Measurements from ENCODE around the gene SLC24A4.

DNA sequence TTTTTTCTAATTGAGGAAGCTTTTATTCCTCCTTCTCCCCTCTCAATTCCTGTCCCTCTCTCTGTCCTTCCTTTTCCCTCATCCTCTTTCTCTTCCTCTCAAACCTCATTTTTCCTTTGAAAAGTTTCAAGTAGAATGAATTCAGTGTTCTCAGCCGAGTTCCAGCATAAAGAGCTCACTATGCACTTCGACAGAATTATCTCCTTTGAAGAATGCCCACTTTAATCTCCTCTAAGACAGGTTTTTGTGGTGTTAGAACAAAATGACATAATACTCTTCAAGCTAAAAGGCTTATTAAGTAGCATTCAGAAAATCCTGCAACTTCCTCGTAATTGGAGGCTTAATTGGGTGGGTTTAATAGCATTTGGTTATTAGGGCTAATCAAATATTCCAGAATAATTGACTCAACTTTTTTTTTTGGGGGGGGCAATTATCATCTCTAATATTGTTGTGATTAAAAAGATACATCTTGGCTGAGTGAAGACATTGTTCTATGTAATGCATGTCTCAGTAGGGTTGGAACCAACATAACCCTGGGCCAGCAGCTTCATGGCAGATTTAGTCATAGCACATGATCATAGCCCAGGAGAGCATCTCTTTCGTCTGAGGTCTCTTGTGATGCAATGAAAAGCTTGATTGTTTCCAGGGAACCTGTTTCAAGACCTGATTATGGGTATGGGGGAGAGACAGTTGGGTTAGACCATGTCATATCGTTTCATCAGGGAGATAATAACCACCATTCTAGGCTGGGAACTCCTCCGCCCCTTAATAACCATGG lies 25.0 kb upstream of the SLC24A4 start:
- TF ChIP-seq, protein P1, sequence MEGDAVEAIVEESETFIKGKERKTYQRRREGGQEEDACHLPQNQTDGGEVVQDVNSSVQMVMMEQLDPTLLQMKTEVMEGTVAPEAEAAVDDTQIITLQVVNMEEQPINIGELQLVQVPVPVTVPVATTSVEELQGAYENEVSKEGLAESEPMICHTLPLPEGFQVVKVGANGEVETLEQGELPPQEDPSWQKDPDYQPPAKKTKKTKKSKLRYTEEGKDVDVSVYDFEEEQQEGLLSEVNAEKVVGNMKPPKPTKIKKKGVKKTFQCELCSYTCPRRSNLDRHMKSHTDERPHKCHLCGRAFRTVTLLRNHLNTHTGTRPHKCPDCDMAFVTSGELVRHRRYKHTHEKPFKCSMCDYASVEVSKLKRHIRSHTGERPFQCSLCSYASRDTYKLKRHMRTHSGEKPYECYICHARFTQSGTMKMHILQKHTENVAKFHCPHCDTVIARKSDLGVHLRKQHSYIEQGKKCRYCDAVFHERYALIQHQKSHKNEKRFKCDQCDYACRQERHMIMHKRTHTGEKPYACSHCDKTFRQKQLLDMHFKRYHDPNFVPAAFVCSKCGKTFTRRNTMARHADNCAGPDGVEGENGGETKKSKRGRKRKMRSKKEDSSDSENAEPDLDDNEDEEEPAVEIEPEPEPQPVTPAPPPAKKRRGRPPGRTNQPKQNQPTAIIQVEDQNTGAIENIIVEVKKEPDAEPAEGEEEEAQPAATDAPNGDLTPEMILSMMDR (IDR thresholded peaks at IDR 0.05) = no peak
- TF ChIP-seq EP300 (IDR thresholded peaks at IDR 0.05) (no peak), POLR2AphosphoS5 (IDR thresholded peaks at IDR 0.05) (no peak)
